Smooth muscle cell (in vitro differentiated cells): ENCODE measurements around the gene CCDC187. TPM values are rescaled to one million over a fixed set of nuclear protein-coding genes. Genes with fewer than 3 reads are reported as not detected.

Source experiments
- DNase-seq: peaks from one replicate; lab custom pipeline; 2025; ENCODE audit not compliant: unreplicated experiment; lab: John Stamatoyannopoulos, UW
- H2AFZ ChIP-seq: fragments of 200-600 bp; sonication (generic); 2 replicates; pipeline ENCODE4 v1.6.0; 2016; ENCODE audit warnings: antibody characterized with exemption, low read depth, mild to moderate bottlenecking
- H3F3A ChIP-seq: fragments of 200-600 bp; sonication (generic); 2 replicates; pipeline ENCODE4 v1.6.0; 2017; ENCODE audit warnings: antibody characterized with exemption, low read depth
- H3K27ac ChIP-seq: fragments of 200-600 bp; sonication (generic); 2 replicates; pipeline ENCODE4 v1.5.1; 2016; ENCODE audit warnings: low read depth, mild to moderate bottlenecking
- H3K27me3 ChIP-seq: fragments of 200-600 bp; sonication (generic); 2 replicates; pipeline ENCODE4 v1.6.1; 2016; ENCODE audit warnings: low read depth, mild to moderate bottlenecking
- H3K36me3 ChIP-seq: fragments of 200-600 bp; sonication (generic); 2 replicates; pipeline ENCODE4 v1.5.1; 2016; ENCODE audit warnings: low read depth
- H3K4me1 ChIP-seq: fragments of 200-600 bp; sonication (generic); 2 replicates; pipeline ENCODE4 v1.5.1; 2016; ENCODE audit warnings: low read depth
- H3K4me2 ChIP-seq: fragments of 200-600 bp; sonication (generic); 2 replicates; pipeline ENCODE4 v1.6.0; 2016; ENCODE audit warnings: mild to moderate bottlenecking
- H3K4me3 ChIP-seq: fragments of 200-600 bp; sonication (generic); 2 replicates; pipeline ENCODE4 v1.5.1; 2016; ENCODE audit warnings: mild to moderate bottlenecking
- H3K79me2 ChIP-seq: fragments of 200-600 bp; sonication (generic); 2 replicates; pipeline ENCODE4 v1.6.0; 2016; ENCODE audit warnings: low read depth, mild to moderate bottlenecking
- H3K9ac ChIP-seq: fragments of 200-600 bp; sonication (generic); 2 replicates; pipeline ENCODE4 v1.6.0; 2016; ENCODE audit warnings: low read depth
- H3K9me3 ChIP-seq: fragments of 200-600 bp; sonication (generic); replicated peaks from 2 replicates; pipeline ENCODE4 v1.5.1; 2016; ENCODE audit warnings: low read depth
- H4K20me1 ChIP-seq: fragments of 200-600 bp; sonication (generic); 2 replicates; pipeline ENCODE4 v1.6.0; 2016; ENCODE audit warnings: low read depth
- CTCF ChIP-seq: fragments of 200-600 bp; sonication (generic); IDR thresholded peaks from 2 replicates; pipeline ENCODE4 v1.5.1; 2017; ENCODE audit warnings: borderline replicate concordance, mild to moderate bottlenecking, antibody characterized with exemption; ENCODE audit not compliant: insufficient read depth, poor library complexity, severe bottlenecking
- WGBS: methylation state at CpG from one replicate; pipeline ENCODE4 v1.1.7; 2016; ENCODE audit warnings: low lambda C conversion rate; 5-methylcytosine and 5-hydroxymethylcytosine counted together
- polyA plus RNA-seq: library from polyadenylated mRNA; unstranded; fragments of >200 nt; fragmentation: Nextera tagmentation; extraction: Ambion mirVana; gene quantifications from 2 replicates; pipeline ENCODE4 v1.2.1, GENCODE V29; 2016
- total RNA-seq: library from RNA; depleted of rRNA; stranded (reverse); fragments of >200 nt; gene quantifications from 2 replicates; pipeline ENCODE4 v1.2.3, GENCODE V29; 2014

Gene CCDC187
- total and polyA plus RNA-seq, 2 experiments from 2014 or later = 0.10 TPM; not detected in 1

DNA sequence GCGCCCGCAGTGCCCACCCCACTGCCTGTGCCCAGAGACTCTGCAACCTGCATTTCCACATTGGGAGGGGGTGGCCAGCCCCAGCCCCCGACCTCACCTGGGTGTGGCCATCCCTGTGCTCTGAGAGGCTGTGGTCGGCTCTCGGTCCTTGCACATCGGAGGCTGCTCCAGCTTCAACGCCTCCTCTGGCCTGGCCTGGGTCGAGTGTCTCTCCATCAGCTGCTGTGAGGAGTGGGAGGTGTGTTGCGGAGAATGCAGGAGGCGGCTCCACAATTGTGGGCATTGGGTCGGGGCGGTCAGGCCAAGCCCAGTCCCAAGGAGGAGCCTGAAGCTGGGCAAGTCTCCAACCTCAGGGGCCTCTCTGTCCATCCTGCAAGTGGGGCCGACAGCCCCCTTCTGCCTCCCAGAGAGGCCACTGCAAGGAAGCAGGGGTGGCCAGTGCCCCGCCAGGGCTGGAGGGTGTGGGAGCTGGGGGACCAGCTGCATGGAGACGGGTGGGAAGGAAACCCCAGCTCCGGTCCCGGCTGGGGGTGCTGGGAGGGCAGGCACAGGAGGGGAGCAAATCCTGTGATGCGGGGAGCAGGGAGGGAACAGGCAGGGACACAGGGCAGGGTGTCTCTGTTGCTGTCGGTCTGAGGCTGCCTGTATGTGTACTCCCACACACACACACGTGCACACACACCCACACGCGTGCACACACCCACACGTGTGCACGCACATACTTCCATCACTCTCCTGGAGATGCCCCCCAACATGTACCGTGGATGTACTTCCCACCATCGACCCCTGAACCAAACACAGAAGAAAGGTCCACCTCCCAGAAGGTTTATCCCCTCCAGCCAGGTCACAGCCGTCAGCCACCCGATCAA, 28.9 kb downstream of the CCDC187 start:
- DNase-seq = no peak
- TF ChIP-seq CTCF = no peak
- Histone ChIP-seq H3K27me3 (peaks cover 16% of the 10 kb centered on the region), H3F3A (no peaks in the 10 kb centered on the region), H2AFZ (no peak overlapping the region), H3K4me3 (no peak overlapping the region), H3K4me1 (no peaks in the 10 kb centered on the region), H3K4me2 (no peak overlapping the region), H4K20me1 (no peaks in the 10 kb centered on the region), H3K79me2 (no peaks in the 10 kb centered on the region), H3K27ac (no peak overlapping the region), H3K9me3 (no peaks in the 10 kb centered on the region), H3K9ac (no peak overlapping the region), H3K36me3 (no peaks in the 10 kb centered on the region)
- WGBS = 90% methylated on average over 27 of the region's 28 CpGs

GRCh38 chr9:136273921-136274785, 29.7 kb downstream of the CCDC187 start:
- Histone ChIP-seq H3K4me1 (no peaks in the 10 kb centered on the region), H3K27me3 (peaks cover 16% of the 10 kb centered on the region), H3K36me3 (no peaks in the 10 kb centered on the region), H3K9me3 (no peaks in the 10 kb centered on the region), H2AFZ (no peak overlapping the region), H3K4me3 (no peak overlapping the region), H3K27ac (no peak overlapping the region), H3K4me2 (no peak overlapping the region), H3K9ac (no peak overlapping the region), H4K20me1 (no peaks in the 10 kb centered on the region), H3F3A (no peaks in the 10 kb centered on the region), H3K79me2 (no peaks in the 10 kb centered on the region)
- DNase-seq = no peak
- TF ChIP-seq CTCF = no peak
- WGBS = 91% methylated on average over 28 of the region's 28 CpGs

GRCh38 chr9:136273244-136273865, 30.5 kb downstream of the CCDC187 start:
- H3K36me3 ChIP-seq = no peaks in the 10 kb centered on the region
- no peak for TF ChIP-seq CTCF
- H3K79me2 ChIP-seq = no peaks in the 10 kb centered on the region
- no peaks in the 10 kb centered on the region for H3K4me1 ChIP-seq
- H3K9ac ChIP-seq = no peak overlapping the region
- H3K9me3 ChIP-seq = no peaks in the 10 kb centered on the region
- WGBS = 90% methylated on average over 14 of the region's 14 CpGs
- H3K27ac ChIP-seq = no peak overlapping the region
- no peak overlapping the region for H2AFZ ChIP-seq
- no peak overlapping the region for H3K4me2 ChIP-seq
- no peak overlapping the region for H3K4me3 ChIP-seq
- no peak for DNase-seq
- H3F3A ChIP-seq = no peaks in the 10 kb centered on the region
- no peaks in the 10 kb centered on the region for H4K20me1 ChIP-seq
- H3K27me3 ChIP-seq = peaks cover 10% of the 10 kb centered on the region
